Measurements from ENCODE around the gene TENM3.

The TENM3 gene

DNA sequence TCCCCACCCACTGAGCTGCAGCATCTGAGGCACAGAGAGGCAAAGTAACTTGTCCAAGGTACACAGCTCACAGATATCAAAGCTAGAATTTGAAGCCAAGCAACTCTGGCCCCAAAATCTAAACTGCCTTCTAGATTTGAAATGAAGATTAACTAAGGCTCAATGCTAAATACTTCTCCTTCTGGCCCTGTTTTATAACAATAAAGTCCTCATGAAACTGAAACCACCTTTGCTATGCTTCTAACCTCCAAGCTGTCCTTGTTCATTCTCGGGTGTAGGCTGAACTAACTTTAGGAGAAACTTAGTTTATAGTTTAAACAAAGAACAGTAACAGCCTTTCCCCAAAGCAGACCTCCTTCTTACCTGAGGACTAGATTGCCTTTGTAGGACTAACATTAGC, 580.4 kb downstream of the TENM3 start:
- Histone ChIP-seq H3K27me3 (ENCODE audit: control insufficient read depth in 3 of 3, insufficient read depth in 3 of 3, low read depth in 1 of 3, low read length in 3 of 3) (no peaks in the 10 kb centered on the region), H3K4me3 (ENCODE audit: low read length in 2 of 2) (no peak overlapping the region), H3K4me2 (ENCODE audit: insufficient read depth, low read length, poor library complexity, severe bottlenecking) (no peak overlapping the region), H2BK120ac (ENCODE audit: low read depth, low read length) (no peak overlapping the region), H3K9me3 (replicated peaks in 1 of 2; ENCODE audit: control insufficient read depth in 2 of 2, insufficient read depth in 1 of 2, low read depth in 1 of 2, low read length in 2 of 2) (peaks cover 0 to 2% of the 10 kb centered on the region in 2 donors), H3K79me1 (ENCODE audit: low read depth, low read length) (no peaks in the 10 kb centered on the region), H2BK15ac (ENCODE audit: low read length) (no peak overlapping the region), H3K27ac (replicated peaks; ENCODE audit: low read length) (no peak overlapping the region), H3K14ac (ENCODE audit: low read length) (no peak overlapping the region), H2BK12ac (ENCODE audit: low read length) (no peak overlapping the region), H2AK5ac (ENCODE audit: low read depth, low read length) (no peak overlapping the region), H3K23ac (ENCODE audit: low read depth, low read length, poor library complexity) (no peak overlapping the region), H3K36me3 (replicated peaks in 1 of 2; ENCODE audit: control insufficient read depth in 2 of 2, insufficient read depth in 2 of 2, low read length in 2 of 2) (no peaks in the 10 kb centered on the region), H4K91ac (ENCODE audit: low read depth, low read length, poor library complexity) (no peak overlapping the region), H3K18ac (ENCODE audit: low read length) (no peak overlapping the region), H3K4ac (ENCODE audit: low read length) (no peak overlapping the region), H4K8ac (ENCODE audit: low read depth, low read length) (no peak overlapping the region), H3K9ac (ENCODE audit: low read depth, low read length, poor library complexity) (no peak overlapping the region), H2AFZ (ENCODE audit: low read length) (no peak overlapping the region), H3K4me1 (ENCODE audit: control insufficient read depth in 2 of 2, insufficient read depth in 1 of 2, low read depth in 1 of 2, low read length in 2 of 2) (peaks cover 12 to 19% of the 10 kb centered on the region in 2 donors), H2BK5ac (ENCODE audit: low read length) (no peak overlapping the region)
- no CpG with 5 or more reads among the region's 1 CpG for WGBS, 2 donors (ENCODE audit: extremely low coverage in 2 of 2, insufficient read length in 2 of 2, insufficient replicate concordance in 1 of 2)
- DNase-seq (ENCODE audit: low spot score), result no peak

DNA sequence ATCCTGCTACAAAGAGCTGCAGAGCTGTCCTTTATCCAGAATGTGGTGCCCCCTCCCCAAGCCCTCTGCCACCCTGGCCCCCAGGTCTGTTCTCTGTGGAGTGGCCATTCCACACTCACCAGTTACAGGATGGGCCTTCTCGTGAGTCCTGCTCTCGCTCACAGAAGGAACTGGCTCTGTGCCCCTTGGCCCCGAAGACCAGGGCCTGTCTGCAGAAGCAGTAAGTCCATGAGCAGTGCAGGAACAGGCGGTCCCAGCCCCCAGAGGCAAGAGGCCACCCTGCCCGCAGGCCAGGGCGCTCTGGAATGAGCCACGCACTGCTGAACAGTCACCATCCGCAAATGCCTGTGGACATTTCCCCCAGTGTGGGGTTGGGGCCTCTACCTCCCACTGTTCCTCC, 581.8 kb downstream of the TENM3 start:
- Histone ChIP-seq H3K27ac (replicated peaks; ENCODE audit: low read length) (no peak overlapping the region), H2BK120ac (ENCODE audit: low read depth, low read length) (no peak overlapping the region), H3K4ac (ENCODE audit: low read length) (no peak overlapping the region), H3K79me1 (ENCODE audit: low read depth, low read length) (no peaks in the 10 kb centered on the region), H2BK5ac (ENCODE audit: low read length) (no peak overlapping the region), H2BK12ac (ENCODE audit: low read length) (no peak overlapping the region), H3K9ac (ENCODE audit: low read depth, low read length, poor library complexity) (peak overlapping the region; percentile 30), H2AFZ (ENCODE audit: low read length) (no peak overlapping the region), H2BK15ac (ENCODE audit: low read length) (peak overlapping the region; percentile 11), H3K4me3 (ENCODE audit: low read length in 2 of 2) (no peak overlapping the region), H3K4me2 (ENCODE audit: insufficient read depth, low read length, poor library complexity, severe bottlenecking) (no peak overlapping the region), H3K23ac (ENCODE audit: low read depth, low read length, poor library complexity) (no peak overlapping the region), H3K18ac (ENCODE audit: low read length) (peak overlapping the region; percentile 70), H3K27me3 (ENCODE audit: control insufficient read depth in 3 of 3, insufficient read depth in 3 of 3, low read depth in 1 of 3, low read length in 3 of 3) (no peaks in the 10 kb centered on the region), H2AK5ac (ENCODE audit: low read depth, low read length) (peak overlapping the region; percentile 57), H3K4me1 (ENCODE audit: control insufficient read depth in 2 of 2, insufficient read depth in 1 of 2, low read depth in 1 of 2, low read length in 2 of 2) (peaks cover 15 to 19% of the 10 kb centered on the region in 2 donors), H3K9me3 (replicated peaks in 1 of 2; ENCODE audit: control insufficient read depth in 2 of 2, insufficient read depth in 1 of 2, low read depth in 1 of 2, low read length in 2 of 2) (no peaks in the 10 kb centered on the region), H3K14ac (ENCODE audit: low read length) (no peak overlapping the region), H3K36me3 (replicated peaks in 1 of 2; ENCODE audit: control insufficient read depth in 2 of 2, insufficient read depth in 2 of 2, low read length in 2 of 2) (no peaks in the 10 kb centered on the region), H4K91ac (ENCODE audit: low read depth, low read length, poor library complexity) (no peak overlapping the region), H4K8ac (ENCODE audit: low read depth, low read length) (no peak overlapping the region)
- no CpG with 5 or more reads among the region's 8 CpGs for WGBS, 2 donors (ENCODE audit: extremely low coverage in 2 of 2, insufficient read length in 2 of 2, insufficient replicate concordance in 1 of 2)
- DNase-seq (ENCODE audit: low spot score), result no peak

DNA sequence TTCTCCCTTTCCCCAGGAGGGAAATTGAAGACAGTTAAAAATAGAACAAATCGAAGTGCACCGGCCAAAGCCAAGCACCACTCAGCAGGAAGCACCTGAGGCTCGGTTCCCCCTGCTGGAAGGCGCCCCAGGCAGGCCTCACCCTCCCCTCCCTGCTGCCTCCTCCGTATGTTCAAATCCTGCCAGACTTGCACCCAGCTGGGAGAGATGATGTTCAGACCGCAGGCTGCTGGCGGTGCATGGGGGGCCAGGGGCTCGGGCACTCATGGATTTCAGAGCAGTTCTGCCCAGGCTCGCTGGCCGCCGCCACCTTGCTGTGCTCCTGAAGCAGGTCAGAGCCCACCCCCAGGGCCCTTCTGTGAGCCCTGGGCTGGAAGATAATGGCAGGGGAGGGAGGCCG, 582.6 kb downstream of the TENM3 start:
- H3K9me3 ChIP-seq (replicated peaks in 1 of 2; ENCODE audit: control insufficient read depth in 2 of 2, insufficient read depth in 1 of 2, low read depth in 1 of 2, low read length in 2 of 2), result no peaks in the 10 kb centered on the region
- H4K91ac ChIP-seq (ENCODE audit: low read depth, low read length, poor library complexity), result no peak overlapping the region
- H2AK5ac ChIP-seq (ENCODE audit: low read depth, low read length), result peak overlapping the region; percentile 66
- H3K27ac ChIP-seq (replicated peaks; ENCODE audit: low read length), result no peak overlapping the region
- no peak overlapping the region for H2BK120ac ChIP-seq (ENCODE audit: low read depth, low read length)
- no peak overlapping the region for H3K9ac ChIP-seq (ENCODE audit: low read depth, low read length, poor library complexity)
- H3K4me3 ChIP-seq (ENCODE audit: low read length in 2 of 2), result no peak overlapping the region
- H2BK12ac ChIP-seq (ENCODE audit: low read length), result no peak overlapping the region
- no peaks in the 10 kb centered on the region for H3K36me3 ChIP-seq (replicated peaks in 1 of 2; ENCODE audit: control insufficient read depth in 2 of 2, insufficient read depth in 2 of 2, low read length in 2 of 2)
- H3K18ac ChIP-seq (ENCODE audit: low read length), result peak overlapping the region; percentile 20
- WGBS, 2 donors (ENCODE audit: extremely low coverage in 2 of 2, insufficient read length in 2 of 2, insufficient replicate concordance in 1 of 2), result no CpG with 5 or more reads among the region's 12 CpGs
- no peak overlapping the region for H3K4me2 ChIP-seq (ENCODE audit: insufficient read depth, low read length, poor library complexity, severe bottlenecking)
- DNase-seq (ENCODE audit: low spot score), result no peak
- H3K4ac ChIP-seq (ENCODE audit: low read length), result peak overlapping the region; percentile 89
- H3K27me3 ChIP-seq (ENCODE audit: control insufficient read depth in 3 of 3, insufficient read depth in 3 of 3, low read depth in 1 of 3, low read length in 3 of 3), result no peaks in the 10 kb centered on the region
- no peaks in the 10 kb centered on the region for H3K79me1 ChIP-seq (ENCODE audit: low read depth, low read length)
- H2BK15ac ChIP-seq (ENCODE audit: low read length), result no peak overlapping the region
- H2BK5ac ChIP-seq (ENCODE audit: low read length), result no peak overlapping the region
- no peak overlapping the region for H3K14ac ChIP-seq (ENCODE audit: low read length)
- H2AFZ ChIP-seq (ENCODE audit: low read length), result no peak overlapping the region
- peaks cover 15 to 19% of the 10 kb centered on the region in 2 donors for H3K4me1 ChIP-seq (ENCODE audit: control insufficient read depth in 2 of 2, insufficient read depth in 1 of 2, low read depth in 1 of 2, low read length in 2 of 2)
- no peak overlapping the region for H3K23ac ChIP-seq (ENCODE audit: low read depth, low read length, poor library complexity)
- no peak overlapping the region for H4K8ac ChIP-seq (ENCODE audit: low read depth, low read length)

DNA sequence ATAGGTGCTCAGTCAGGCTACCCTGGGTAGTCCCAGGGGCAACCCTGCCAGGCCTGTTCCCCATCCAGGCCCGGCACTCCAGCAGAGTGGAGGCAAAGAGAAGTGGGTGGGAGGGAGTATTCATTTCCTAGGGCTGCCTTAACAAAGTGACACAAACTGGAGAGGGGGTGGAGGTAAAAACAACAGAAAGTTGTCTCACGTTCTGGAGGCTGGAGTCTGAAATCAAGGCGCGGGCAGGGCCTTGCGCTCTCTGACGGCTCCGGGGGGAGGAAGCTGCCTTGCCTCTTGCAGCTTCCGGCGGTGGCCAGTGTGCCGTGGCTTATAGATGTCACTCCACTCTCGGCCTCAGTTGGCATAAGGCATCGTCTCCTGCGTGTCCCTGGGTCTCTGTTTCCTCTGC, 583.2 kb downstream of the TENM3 start:
- Histone ChIP-seq H3K4ac (ENCODE audit: low read length) (no peak overlapping the region), H3K27me3 (ENCODE audit: control insufficient read depth in 3 of 3, insufficient read depth in 3 of 3, low read depth in 1 of 3, low read length in 3 of 3) (no peaks in the 10 kb centered on the region), H2AK5ac (ENCODE audit: low read depth, low read length) (no peak overlapping the region), H3K9ac (ENCODE audit: low read depth, low read length, poor library complexity) (no peak overlapping the region), H2BK12ac (ENCODE audit: low read length) (no peak overlapping the region), H2BK5ac (ENCODE audit: low read length) (no peak overlapping the region), H3K36me3 (replicated peaks in 1 of 2; ENCODE audit: control insufficient read depth in 2 of 2, insufficient read depth in 2 of 2, low read length in 2 of 2) (no peaks in the 10 kb centered on the region), H3K14ac (ENCODE audit: low read length) (no peak overlapping the region), H3K27ac (replicated peaks; ENCODE audit: low read length) (no peak overlapping the region), H4K91ac (ENCODE audit: low read depth, low read length, poor library complexity) (no peak overlapping the region), H4K8ac (ENCODE audit: low read depth, low read length) (no peak overlapping the region), H3K9me3 (replicated peaks in 1 of 2; ENCODE audit: control insufficient read depth in 2 of 2, insufficient read depth in 1 of 2, low read depth in 1 of 2, low read length in 2 of 2) (no peaks in the 10 kb centered on the region), H2BK15ac (ENCODE audit: low read length) (no peak overlapping the region), H3K23ac (ENCODE audit: low read depth, low read length, poor library complexity) (peak overlapping the region; percentile 74), H3K79me1 (ENCODE audit: low read depth, low read length) (no peaks in the 10 kb centered on the region), H3K4me1 (ENCODE audit: control insufficient read depth in 2 of 2, insufficient read depth in 1 of 2, low read depth in 1 of 2, low read length in 2 of 2) (peaks cover 15 to 19% of the 10 kb centered on the region in 2 donors), H2AFZ (ENCODE audit: low read length) (peak overlapping the region; percentile 9), H3K4me2 (ENCODE audit: insufficient read depth, low read length, poor library complexity, severe bottlenecking) (no peak overlapping the region), H2BK120ac (ENCODE audit: low read depth, low read length) (peak overlapping the region; percentile 25), H3K18ac (ENCODE audit: low read length) (peak overlapping the region; percentile 79), H3K4me3 (ENCODE audit: low read length in 2 of 2) (no peak overlapping the region)
- no CpG with 5 or more reads among the region's 13 CpGs for WGBS, 2 donors (ENCODE audit: extremely low coverage in 2 of 2, insufficient read length in 2 of 2, insufficient replicate concordance in 1 of 2)
- DNase-seq (ENCODE audit: low spot score), result no peak

All from neuronal stem cell (in vitro differentiated cells).